Measurements from ENCODE around the gene LUM.

DNA sequence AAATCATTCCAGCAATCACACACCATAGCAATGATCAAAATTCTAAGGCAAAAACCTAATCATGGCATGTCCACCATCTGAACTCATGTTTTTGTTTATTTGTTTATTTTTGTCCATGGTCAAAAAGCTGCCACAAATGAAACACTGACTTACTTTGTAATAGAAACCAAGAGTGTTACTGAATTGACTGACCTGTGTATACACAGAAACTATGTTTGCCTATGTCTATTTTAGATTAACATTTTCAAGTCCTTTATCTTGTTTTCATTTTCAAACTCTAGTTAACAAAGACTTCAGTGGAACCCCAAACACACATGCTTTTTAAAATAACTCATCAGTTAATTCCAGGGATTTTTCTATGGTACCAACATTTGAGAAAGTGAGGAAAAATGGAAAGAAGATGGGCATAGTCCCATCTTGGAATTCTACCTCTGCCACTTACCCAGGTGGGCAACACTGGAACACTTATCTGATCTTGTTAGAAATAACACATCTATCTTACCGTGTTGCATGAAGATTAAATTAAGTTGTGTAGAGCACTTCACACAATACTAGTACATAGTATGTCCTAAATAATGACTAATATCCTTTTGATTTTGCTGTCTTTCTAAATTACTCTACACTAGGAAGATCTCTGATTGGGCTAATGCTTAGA, 6.4 kb downstream of the LUM start:
- TF ChIP-seq POLR2A (IDR thresholded peaks at IDR 0.05), result no peak
- TF ChIP-seq CTCF (IDR thresholded peaks at IDR 0.05), result no peak

All from testis (tissue), 2 donors.